K562 (cell line): Measurements from ENCODE around the gene FGL2. TPM values are rescaled to one million over a fixed set of nuclear protein-coding genes. Genes with fewer than 3 reads are reported as not detected.

ENCODE experiments used
- ATAC-seq: fragments of 200-7000 bp; cut with Tn5 transposase; 3 replicates; pipeline ENCODE4 v1.9.1; 2020; ENCODE audit warnings: moderate library complexity
- BruUV-seq: library from RNA; stranded (reverse); fragments of 400-500 nt; replicated peaks from 2 replicates; lab custom pipeline; 2021; lab: Mats Ljungman, UMichigan
- CTCF ChIA-PET: fragments of 300-600 bp; formaldehyde crosslinking; extraction: SDS; loops from one replicate; lab custom pipeline; 2021; ENCODE audit warnings: low intra/inter-chr PET ratio; lab: Yijun Ruan, JAX
- POLR2A ChIA-PET: fragments of 300-600, 350-650 bp; sonication (Branson Sonifier 250); formaldehyde crosslinking; extraction: SDS; loops from one replicate; lab custom pipeline; 2021; ENCODE audit warnings: antibody characterized with exemption, inconsistent platforms; lab: Yijun Ruan, JAX
- DNase-seq, 4 experiments: peaks; one replicate each; pipeline versions ENCODE4 v3.0.0 to v3.0.0-alpha.2; 2011 to 2018; ENCODE audit warnings: low spot score in 3 of 4, mixed read lengths in 3 of 4; ENCODE audit errors: extremely low read depth in 1 of 4
- FAIRE-seq: peaks from 2 replicates; lab custom pipeline; 2011; peaks lifted over from hg19 to GRCh38; lab: Jason Lieb, UNC
- H2AFZ ChIP-seq: 2 replicates; pipeline ENCODE4 v1.6.0; 2011; ENCODE audit warnings: low read depth, low read length, control low read depth, inconsistent platforms
- H3K27ac ChIP-seq: fragments of 200-600 bp; 3 replicates; pipeline ENCODE4 v1.8.0; 2011; ENCODE audit warnings: low read depth, mild to moderate bottlenecking, control low read depth, inconsistent platforms, low read length, moderate library complexity, mixed read lengths; ENCODE audit errors: extremely low read depth
- H3K27me3 ChIP-seq, 2 experiments: fragments of 300-600 bp in 1 of 2; 2 replicates in 1 of 2; 3 replicates in 1 of 2; pipeline versions ENCODE4 v1.6.0 to v1.8.0; 2011; ENCODE audit warnings: inconsistent platforms in 2 of 2, low read length in 2 of 2, mild to moderate bottlenecking in 1 of 2, mixed read lengths in 1 of 2, moderate library complexity in 1 of 2; ENCODE audit not compliant: control insufficient read depth in 2 of 2, insufficient read depth in 2 of 2
- H3K36me3 ChIP-seq: fragments of 300-600 bp; 3 replicates; pipeline ENCODE4 v1.8.0; 2011; ENCODE audit warnings: mild to moderate bottlenecking, low read length, inconsistent platforms; ENCODE audit not compliant: control insufficient read depth, insufficient read depth
- H3K4me1 ChIP-seq, 2 experiments: fragments of 200-600 bp in 1 of 2; replicated peaks in 1 of 2; 2 replicates in 1 of 2; 3 replicates in 1 of 2; pipeline versions ENCODE4 v1.5.1 to v1.8.0; 2011; ENCODE audit warnings: inconsistent platforms in 2 of 2, low read length in 2 of 2, mild to moderate bottlenecking in 1 of 2, mixed read lengths in 1 of 2, moderate library complexity in 1 of 2; ENCODE audit not compliant: control insufficient read depth in 2 of 2, insufficient read depth in 2 of 2
- H3K4me2 ChIP-seq: 2 replicates; pipeline ENCODE4 v1.6.1; 2011; ENCODE audit warnings: low read length, control low read depth, inconsistent platforms, mixed read lengths; ENCODE audit not compliant: insufficient read depth
- H3K4me3 ChIP-seq: fragments of 200-600 bp; sonication (generic), shearing (Covaris generic); 2 replicates; pipeline ENCODE4 v1.5.1; 2016; ENCODE audit warnings: control low read depth, inconsistent platforms
- H3K79me2 ChIP-seq: fragments of 200-600 bp; 3 replicates; pipeline ENCODE4 v1.8.0; 2011; ENCODE audit warnings: low read length, inconsistent platforms; ENCODE audit not compliant: control insufficient read depth, insufficient read depth
- H3K9ac ChIP-seq, 2 experiments: 2 replicates each; pipeline versions ENCODE4 v1.6.0 to v1.6.1; 2011; ENCODE audit warnings: low read depth in 2 of 2, low read length in 2 of 2, control low read depth in 1 of 2, inconsistent platforms in 1 of 2, mild to moderate bottlenecking in 1 of 2, mixed read lengths in 1 of 2; ENCODE audit not compliant: insufficient read depth in 1 of 2
- H3K9me1 ChIP-seq: one replicate; pipeline ENCODE4 v1.6.0; 2011; ENCODE audit warnings: inconsistent platforms, mild to moderate bottlenecking, low read length, moderate library complexity; ENCODE audit not compliant: control insufficient read depth, insufficient read depth
- H3K9me3 ChIP-seq: replicated peaks from 2 replicates; pipeline ENCODE4 v1.5.1; 2011; ENCODE audit warnings: low read depth, low read length, inconsistent platforms; ENCODE audit not compliant: control insufficient read depth, insufficient read depth
- H4K20me1 ChIP-seq: replicated peaks from 2 replicates; pipeline ENCODE4 v1.6.1; 2011; ENCODE audit warnings: low read length, inconsistent platforms, mixed read lengths; ENCODE audit not compliant: control insufficient read depth, insufficient read depth
- BDP1 ChIP-seq: IDR thresholded peaks from 3 replicates; pipeline ENCODE4 v1.6.1; 2011; ENCODE audit not compliant: insufficient read length, insufficient read depth
- CAMTA2 ChIP-seq: fragments of 250-450 bp; sonication (Bioruptor Pico); conservative IDR thresholded peaks from 2 replicates; pipeline ENCODE4 v1.5.1; 2022
- DACH1 ChIP-seq: fragments of 450-650 bp; IDR thresholded peaks from 2 replicates; pipeline ENCODE4 v1.6.1; 2018; ENCODE audit not compliant: partially characterized antibody
- GABPB1 ChIP-seq: sonication (generic); formaldehyde crosslinking; IDR thresholded peaks from 2 replicates; pipeline ENCODE4 v1.8.0; 2022; ENCODE audit warnings: mild to moderate bottlenecking, missing genetic modification reagents
- KAT2B ChIP-seq: IDR thresholded peaks from one replicate; pipeline ENCODE4 v1.6.1; 2012; ENCODE audit warnings: low read depth, mild to moderate bottlenecking, control low read depth, inconsistent platforms, low read length, moderate library complexity
- MYC ChIP-seq, 2 experiments: fragments of 250-450 bp in 1 of 2; sonication (Bioruptor Pico) in 1 of 2; IDR thresholded peaks; 2 replicates each; pipeline versions ENCODE4 v1.5.1 to v1.6.1; 2012 to 2021; ENCODE audit warnings: low read depth in 2 of 2, borderline replicate concordance in 1 of 2, improper control_type of control experiment in 1 of 2, low read length in 1 of 2, mild to moderate bottlenecking in 1 of 2, moderate library complexity in 1 of 2
- NFYB ChIP-seq: IDR thresholded peaks from 2 replicates; pipeline ENCODE4 v1.6.1; 2011; ENCODE audit warnings: mild to moderate bottlenecking, moderate library complexity; ENCODE audit not compliant: insufficient read length; ENCODE audit errors: extremely low read depth
- PTBP1 ChIP-seq: fragments of 200-400 bp; formaldehyde crosslinking; IDR thresholded peaks from 2 replicates; pipeline ENCODE4 v1.6.1; 2017; ENCODE audit warnings: low read depth, low read length
- SMAD2 ChIP-seq: fragments of 150-350 bp; IDR thresholded peaks from 2 replicates; pipeline ENCODE4 v1.6.1; 2014; ENCODE audit warnings: low read depth, mild to moderate bottlenecking, low read length
- TEAD1 ChIP-seq, 2 experiments: fragments of 450-650 bp in 1 of 2; sonication (generic) in 1 of 2; formaldehyde crosslinking; IDR thresholded peaks; 2 replicates each; pipeline versions ENCODE4 v1.4.0 to v1.8.0; 2020 to 2022; ENCODE audit warnings: mild to moderate bottlenecking in 2 of 2, missing genetic modification reagents in 1 of 2
- WHSC1 ChIP-seq: IDR thresholded peaks from one replicate; pipeline ENCODE4 v1.6.1; 2012; ENCODE audit warnings: low read length, control low read depth, inconsistent platforms
- in situ Hi-C: fragments of 300-500 bp; cut with MboI; formaldehyde crosslinking; loops from 4 replicates; pipeline ENCODE4 v1.15.0; 2018; ENCODE audit warnings: inconsistent platforms, mixed read lengths
- intact Hi-C: fragments of 100-400 bp; cut with micrococcal nuclease; formaldehyde crosslinking; loops from 2 replicates; pipeline ENCODE4 v1.14.2; 2022
- polyA plus RNA-seq, 8 experiments: library from polyadenylated mRNA; depleted of rRNA in 4 of 8; stranded (reverse) in 5 of 8; unstranded in 3 of 8; fragments of >200 nt; fragmentation: Nextera tagmentation in 2 of 8; fragmentation: Illumina TruSeq in 1 of 8; extraction: Ambion mirVana in 2 of 8; extraction: Trizol in 1 of 8; gene quantifications; 2 replicates each; pipeline versions ENCODE4 v1.2.1 to v1.2.3, GENCODE V29; 2011 to 2014; ENCODE audit warnings: inconsistent platforms in 1 of 8, missing spikeins in 1 of 8
- total RNA-seq, 7 experiments: library from RNA; depleted of rRNA in 6 of 7; stranded (reverse); fragments of >200 nt in 6 of 7; fragmentation: Illumina TruSeq in 2 of 7; extraction: Trizol in 2 of 7; gene quantifications; 2 replicates each; pipeline versions ENCODE4 v1.2.1 to v1.2.3, GENCODE V29; 2011 to 2021; ENCODE audit warnings: low replicate concordance in 1 of 7
- TF ChIP-seq, protein P1 (sequence below), 2 experiments: fragments of 150-350 bp in 1 of 2; IDR thresholded peaks; 2 replicates each; pipeline ENCODE4 v1.6.1; 2012 to 2016; ENCODE audit warnings: low read depth in 2 of 2, low read length in 2 of 2, mild to moderate bottlenecking in 1 of 2, moderate library complexity in 1 of 2
- TF ChIP-seq, protein P2 (sequence below): sonication (generic); formaldehyde crosslinking; IDR thresholded peaks from 2 replicates; pipeline ENCODE4 v1.8.1; 2023; ENCODE audit warnings: mild to moderate bottlenecking, missing genetic modification reagents
- TF ChIP-seq, protein P3 (sequence below): fragments of 150-350 bp; IDR thresholded peaks from 2 replicates; pipeline ENCODE4 v1.6.1; 2014; ENCODE audit warnings: low read depth, mild to moderate bottlenecking, low read length, borderline replicate concordance

FGL2 gene
- total and polyA plus RNA-seq, 9 of the 15 experiments (the other 6 are each of a cell fraction or from before 2014, with no cell fraction given) = 0.11 TPM; not detected in 8

DNA sequence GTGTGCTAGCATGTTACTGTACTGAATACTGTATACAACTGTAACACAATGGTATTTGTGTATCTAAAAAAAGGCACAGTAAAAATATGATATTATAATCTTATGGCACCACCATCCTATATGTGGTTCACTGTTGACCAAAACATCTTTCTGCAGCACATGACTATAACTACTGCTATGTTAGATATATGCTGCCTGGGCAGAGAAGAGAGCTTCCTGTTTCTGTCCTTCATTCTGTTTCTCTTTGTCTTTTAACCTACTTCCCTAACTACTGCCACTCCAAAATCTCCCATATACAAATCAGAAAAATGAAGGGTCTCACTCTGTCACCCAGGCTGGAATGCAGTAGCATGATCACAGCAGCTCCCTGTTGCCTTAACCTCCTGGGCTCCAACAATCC lies 8.8 kb upstream of the FGL2 start:
- intact Hi-C loops = no loop called here
- POLR2A ChIA-PET = no interaction called here
- TF ChIP-seq DACH1 (no peak), CAMTA2 (no peak), PTBP1 (no peak), GABPB1 (CRISPR knock-in tag) (no peak), KAT2B (no peak), BDP1 (no peak), MYC (IDR thresholded peaks at IDR 0.05; ENCODE audit: low read depth, low read length) (no peak), MYC (CRISPR knock-in tag; IDR thresholded peaks at IDR 0.05; ENCODE audit: borderline replicate concordance, low read depth) (no peak), TEAD1 (CRISPR knock-in tag; IDR thresholded peaks at IDR 0.05) (no peak), SMAD2 (no peak), NFYB (no peak), WHSC1 (no peak)
- TF ChIP-seq, protein P1, sequence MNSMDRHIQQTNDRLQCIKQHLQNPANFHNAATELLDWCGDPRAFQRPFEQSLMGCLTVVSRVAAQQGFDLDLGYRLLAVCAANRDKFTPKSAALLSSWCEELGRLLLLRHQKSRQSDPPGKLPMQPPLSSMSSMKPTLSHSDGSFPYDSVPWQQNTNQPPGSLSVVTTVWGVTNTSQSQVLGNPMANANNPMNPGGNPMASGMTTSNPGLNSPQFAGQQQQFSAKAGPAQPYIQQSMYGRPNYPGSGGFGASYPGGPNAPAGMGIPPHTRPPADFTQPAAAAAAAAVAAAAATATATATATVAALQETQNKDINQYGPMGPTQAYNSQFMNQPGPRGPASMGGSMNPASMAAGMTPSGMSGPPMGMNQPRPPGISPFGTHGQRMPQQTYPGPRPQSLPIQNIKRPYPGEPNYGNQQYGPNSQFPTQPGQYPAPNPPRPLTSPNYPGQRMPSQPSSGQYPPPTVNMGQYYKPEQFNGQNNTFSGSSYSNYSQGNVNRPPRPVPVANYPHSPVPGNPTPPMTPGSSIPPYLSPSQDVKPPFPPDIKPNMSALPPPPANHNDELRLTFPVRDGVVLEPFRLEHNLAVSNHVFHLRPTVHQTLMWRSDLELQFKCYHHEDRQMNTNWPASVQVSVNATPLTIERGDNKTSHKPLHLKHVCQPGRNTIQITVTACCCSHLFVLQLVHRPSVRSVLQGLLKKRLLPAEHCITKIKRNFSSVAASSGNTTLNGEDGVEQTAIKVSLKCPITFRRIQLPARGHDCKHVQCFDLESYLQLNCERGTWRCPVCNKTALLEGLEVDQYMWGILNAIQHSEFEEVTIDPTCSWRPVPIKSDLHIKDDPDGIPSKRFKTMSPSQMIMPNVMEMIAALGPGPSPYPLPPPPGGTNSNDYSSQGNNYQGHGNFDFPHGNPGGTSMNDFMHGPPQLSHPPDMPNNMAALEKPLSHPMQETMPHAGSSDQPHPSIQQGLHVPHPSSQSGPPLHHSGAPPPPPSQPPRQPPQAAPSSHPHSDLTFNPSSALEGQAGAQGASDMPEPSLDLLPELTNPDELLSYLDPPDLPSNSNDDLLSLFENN (IDR thresholded peaks at IDR 0.05; ENCODE audit: low read depth in 2 of 2, low read length in 2 of 2) = no peak
- TF ChIP-seq, protein P2, sequence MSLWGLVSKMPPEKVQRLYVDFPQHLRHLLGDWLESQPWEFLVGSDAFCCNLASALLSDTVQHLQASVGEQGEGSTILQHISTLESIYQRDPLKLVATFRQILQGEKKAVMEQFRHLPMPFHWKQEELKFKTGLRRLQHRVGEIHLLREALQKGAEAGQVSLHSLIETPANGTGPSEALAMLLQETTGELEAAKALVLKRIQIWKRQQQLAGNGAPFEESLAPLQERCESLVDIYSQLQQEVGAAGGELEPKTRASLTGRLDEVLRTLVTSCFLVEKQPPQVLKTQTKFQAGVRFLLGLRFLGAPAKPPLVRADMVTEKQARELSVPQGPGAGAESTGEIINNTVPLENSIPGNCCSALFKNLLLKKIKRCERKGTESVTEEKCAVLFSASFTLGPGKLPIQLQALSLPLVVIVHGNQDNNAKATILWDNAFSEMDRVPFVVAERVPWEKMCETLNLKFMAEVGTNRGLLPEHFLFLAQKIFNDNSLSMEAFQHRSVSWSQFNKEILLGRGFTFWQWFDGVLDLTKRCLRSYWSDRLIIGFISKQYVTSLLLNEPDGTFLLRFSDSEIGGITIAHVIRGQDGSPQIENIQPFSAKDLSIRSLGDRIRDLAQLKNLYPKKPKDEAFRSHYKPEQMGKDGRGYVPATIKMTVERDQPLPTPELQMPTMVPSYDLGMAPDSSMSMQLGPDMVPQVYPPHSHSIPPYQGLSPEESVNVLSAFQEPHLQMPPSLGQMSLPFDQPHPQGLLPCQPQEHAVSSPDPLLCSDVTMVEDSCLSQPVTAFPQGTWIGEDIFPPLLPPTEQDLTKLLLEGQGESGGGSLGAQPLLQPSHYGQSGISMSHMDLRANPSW (CRISPR knock-in tag) = no peak
- TF ChIP-seq, protein P3, sequence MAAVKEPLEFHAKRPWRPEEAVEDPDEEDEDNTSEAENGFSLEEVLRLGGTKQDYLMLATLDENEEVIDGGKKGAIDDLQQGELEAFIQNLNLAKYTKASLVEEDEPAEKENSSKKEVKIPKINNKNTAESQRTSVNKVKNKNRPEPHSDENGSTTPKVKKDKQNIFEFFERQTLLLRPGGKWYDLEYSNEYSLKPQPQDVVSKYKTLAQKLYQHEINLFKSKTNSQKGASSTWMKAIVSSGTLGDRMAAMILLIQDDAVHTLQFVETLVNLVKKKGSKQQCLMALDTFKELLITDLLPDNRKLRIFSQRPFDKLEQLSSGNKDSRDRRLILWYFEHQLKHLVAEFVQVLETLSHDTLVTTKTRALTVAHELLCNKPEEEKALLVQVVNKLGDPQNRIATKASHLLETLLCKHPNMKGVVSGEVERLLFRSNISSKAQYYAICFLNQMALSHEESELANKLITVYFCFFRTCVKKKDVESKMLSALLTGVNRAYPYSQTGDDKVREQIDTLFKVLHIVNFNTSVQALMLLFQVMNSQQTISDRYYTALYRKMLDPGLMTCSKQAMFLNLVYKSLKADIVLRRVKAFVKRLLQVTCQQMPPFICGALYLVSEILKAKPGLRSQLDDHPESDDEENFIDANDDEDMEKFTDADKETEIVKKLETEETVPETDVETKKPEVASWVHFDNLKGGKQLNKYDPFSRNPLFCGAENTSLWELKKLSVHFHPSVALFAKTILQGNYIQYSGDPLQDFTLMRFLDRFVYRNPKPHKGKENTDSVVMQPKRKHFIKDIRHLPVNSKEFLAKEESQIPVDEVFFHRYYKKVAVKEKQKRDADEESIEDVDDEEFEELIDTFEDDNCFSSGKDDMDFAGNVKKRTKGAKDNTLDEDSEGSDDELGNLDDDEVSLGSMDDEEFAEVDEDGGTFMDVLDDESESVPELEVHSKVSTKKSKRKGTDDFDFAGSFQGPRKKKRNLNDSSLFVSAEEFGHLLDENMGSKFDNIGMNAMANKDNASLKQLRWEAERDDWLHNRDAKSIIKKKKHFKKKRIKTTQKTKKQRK = no peak
- Histone ChIP-seq H3K9ac (no peak overlapping the region), H3K9me3 (no peaks in the 10 kb centered on the region), H3K36me3 (no peaks in the 10 kb centered on the region), H3K4me3 (no peak overlapping the region), H3K27ac (no peak overlapping the region), H3K4me2 (no peak overlapping the region), H3K9me1 (no peaks in the 10 kb centered on the region), H2AFZ (no peak overlapping the region), H3K4me1 (no peaks in the 10 kb centered on the region), H4K20me1 (no peaks in the 10 kb centered on the region), H3K27me3 (no peaks in the 10 kb centered on the region), H3K79me2 (no peaks in the 10 kb centered on the region)
- CTCF ChIA-PET = no interaction called here
- ATAC-seq (no peak), FAIRE-seq (no peak), DNase-seq (no peak)
- no TSS peak for BruUV-seq
- in situ Hi-C loops = no loop called here
